HepG2 (cell line): ENCODE measurements around the gene SIRT6. TPM values are rescaled to one million over a fixed set of nuclear protein-coding genes. Genes with fewer than 3 reads are reported as not detected.

ENCODE experiments used
- CHD4 ChIP-seq: fragments of 200-600 bp; sonication (generic); IDR thresholded peaks from 2 replicates; pipeline ENCODE4 v1.7.0; 2017; ENCODE audit warnings: mild to moderate bottlenecking, low read length, borderline replicate concordance
- CREB1 ChIP-seq, 2 experiments: fragments of 450-650 bp in 1 of 2; IDR thresholded peaks; 2 replicates each; pipeline ENCODE4 v1.6.1; 2016 to 2017; ENCODE audit warnings: control low read depth in 1 of 2, mild to moderate bottlenecking in 1 of 2, missing compliant biosample characterization in 1 of 2, missing genetic modification characterization in 1 of 2
- EHMT2 ChIP-seq: fragments of 200-600 bp; sonication (generic); IDR thresholded peaks from 2 replicates; pipeline ENCODE4 v1.7.0; 2017; ENCODE audit warnings: antibody characterized with exemption, low read depth, low read length, borderline replicate concordance
- GMEB1 ChIP-seq: sonication (generic); formaldehyde crosslinking; IDR thresholded peaks from 2 replicates; pipeline ENCODE4 v1.5.1; 2020; ENCODE audit warnings: missing genetic modification reagents, mild to moderate bottlenecking, borderline replicate concordance
- GZF1 ChIP-seq: sonication (generic); formaldehyde crosslinking; IDR thresholded peaks from 2 replicates; pipeline ENCODE4 v1.5.1; 2020; ENCODE audit warnings: mild to moderate bottlenecking, missing genetic modification reagents
- HNF1B ChIP-seq: sonication (generic); formaldehyde crosslinking; IDR thresholded peaks from 2 replicates; pipeline ENCODE4 v1.5.1; 2020; ENCODE audit warnings: mild to moderate bottlenecking, moderate library complexity, missing genetic modification reagents
- HNRNPUL1 ChIP-seq: fragments of 200-400 bp; formaldehyde crosslinking; IDR thresholded peaks from 2 replicates; pipeline ENCODE4 v1.6.1; 2017; ENCODE audit warnings: low read depth, mild to moderate bottlenecking, low read length, moderate library complexity
- IKZF1 ChIP-seq: fragments of 450-650 bp; IDR thresholded peaks from 2 replicates; pipeline ENCODE4 v1.7.1; 2016
- NFAT5 ChIP-seq: sonication (generic); formaldehyde crosslinking; IDR thresholded peaks from 2 replicates; pipeline ENCODE4 v1.4.0; 2020; ENCODE audit warnings: missing genetic modification reagents
- NR1H2 ChIP-seq: sonication (generic); formaldehyde crosslinking; IDR thresholded peaks from 2 replicates; pipeline ENCODE4 v1.8.1; 2022; ENCODE audit warnings: low read depth, missing genetic modification reagents, borderline replicate concordance
- SOX5 ChIP-seq: IDR thresholded peaks from 2 replicates; pipeline ENCODE4 v1.6.1; 2016; ENCODE audit warnings: borderline replicate concordance
- SP5 ChIP-seq: IDR thresholded peaks from 2 replicates; pipeline ENCODE4 v1.6.1; 2016; ENCODE audit warnings: low read depth, borderline replicate concordance
- TCF12 ChIP-seq, 2 experiments: fragments of 450-650 bp in 1 of 2; sonication (generic) in 1 of 2; formaldehyde crosslinking in 1 of 2; IDR thresholded peaks; 2 replicates each; pipeline versions ENCODE4 v1.6.1 to v1.8.0; 2017 to 2022; ENCODE audit warnings: antibody characterized with exemption in 1 of 2, mild to moderate bottlenecking in 1 of 2, missing genetic modification reagents in 1 of 2, moderate library complexity in 1 of 2
- YEATS4 ChIP-seq: sonication (generic); formaldehyde crosslinking; IDR thresholded peaks from 2 replicates; pipeline ENCODE4 v1.4.0; 2020; ENCODE audit warnings: missing genetic modification reagents, borderline replicate concordance
- ZFP91 ChIP-seq: sonication (generic); formaldehyde crosslinking; IDR thresholded peaks from 2 replicates; pipeline ENCODE4 v1.9.0; 2022; ENCODE audit warnings: missing genetic modification reagents, mild to moderate bottlenecking, borderline replicate concordance
- ZKSCAN5 ChIP-seq: sonication (generic); formaldehyde crosslinking; IDR thresholded peaks from 2 replicates; pipeline ENCODE4 v1.5.1; 2020; ENCODE audit warnings: mild to moderate bottlenecking, missing genetic modification reagents
- ZNF430 ChIP-seq: sonication (generic); formaldehyde crosslinking; IDR thresholded peaks from 2 replicates; pipeline ENCODE4 v1.9.0; 2021; ENCODE audit warnings: mild to moderate bottlenecking, missing genetic modification reagents
- ZNF431 ChIP-seq: sonication (generic); formaldehyde crosslinking; IDR thresholded peaks from 2 replicates; pipeline ENCODE4 v1.9.0; 2022; ENCODE audit warnings: missing genetic modification reagents, low read depth, mild to moderate bottlenecking, borderline replicate concordance
- ZNF616 ChIP-seq: sonication (generic); formaldehyde crosslinking; IDR thresholded peaks from 2 replicates; pipeline ENCODE4 v1.5.0; 2020; ENCODE audit warnings: low read depth, mild to moderate bottlenecking, missing genetic modification reagents
- polyA plus RNA-seq, 8 experiments: library from polyadenylated mRNA; depleted of rRNA in 3 of 8; stranded (reverse) in 7 of 8; unstranded in 1 of 8; fragments of >200 nt; fragmentation: Illumina TruSeq in 4 of 8; extraction: Trizol in 4 of 8; gene quantifications; 2 replicates each; pipeline versions ENCODE4 v1.2.1 to v1.2.3, GENCODE V29; 2011 to 2016; ENCODE audit warnings: low read depth in 4 of 8, missing spikeins in 1 of 8, mixed read lengths in 1 of 8; ENCODE audit not compliant: insufficient read depth in 1 of 8
- total RNA-seq, 5 experiments: library from RNA; depleted of rRNA; stranded (reverse); fragments of >200 nt; fragmentation: Illumina TruSeq; extraction: Trizol; gene quantifications; 2 replicates each; pipeline ENCODE4 v1.2.3, GENCODE V29; 2016; ENCODE audit warnings: low read depth in 1 of 5

Gene SIRT6
- total and polyA plus RNA-seq, 2 of the 13 experiments (the other 11 are each of a cell fraction or from before 2014, with no cell fraction given), result 11.0 to 18.4 TPM

GRCh38 chr19:4172861-4173473 is 9.4 kb downstream of the SIRT6 start (continued):
- TF ChIP-seq YEATS4 (CRISPR knock-in tag), result no peak
- TF ChIP-seq TCF12 (IDR thresholded peaks at IDR 0.05), result no peak
- no peak for TF ChIP-seq TCF12 (CRISPR knock-in tag; IDR thresholded peaks at IDR 0.05)
- TF ChIP-seq ZKSCAN5 (CRISPR knock-in tag), result no peak
- TF ChIP-seq EHMT2, result peak; percentile 75; the same call in 1 of the 2 replicates
- no peak for TF ChIP-seq CREB1 (IDR thresholded peaks at IDR 0.05)
- TF ChIP-seq CREB1 (CRISPR knock-in tag; IDR thresholded peaks at IDR 0.05), result no peak
- TF ChIP-seq SP5 (CRISPR knock-in tag), result 0 out of 2 replicates have a peak, but pooled peaks have one; percentile 19
- peak; percentile 31; the same call in 1 of the 2 replicates for TF ChIP-seq GZF1
- TF ChIP-seq CHD4, result no peak
- TF ChIP-seq ZNF430 (CRISPR knock-in tag), result peak; percentile 56; the same call in 1 of the 2 replicates
- peak; percentile 31; the same call in 1 of the 2 replicates for TF ChIP-seq ZFP91 (CRISPR knock-in tag)
- no peak for TF ChIP-seq HNRNPUL1
- TF ChIP-seq ZNF616, result no peak
- no peak for TF ChIP-seq NFAT5 (CRISPR knock-in tag)
- TF ChIP-seq HNF1B (CRISPR knock-in tag), result peak; percentile 44; the same call in 1 of the 2 replicates
- no peak for TF ChIP-seq IKZF1
- TF ChIP-seq NR1H2 (CRISPR knock-in tag), result no peak
- TF ChIP-seq SOX5 (CRISPR knock-in tag), result no peak
- TF ChIP-seq ZNF431, result 0 out of 2 replicates have a peak, but pooled peaks have one; percentile 41
- TF ChIP-seq GMEB1 (CRISPR knock-in tag), result no peak
